ENCODE results near the gene ATP23.

GRCh38 chr12:57934819-57935218, 6.5 kb upstream of the ATP23 start:
- TF ChIP-seq CTCF (IDR thresholded peaks at IDR 0.05) (no peak), POLR2A (IDR thresholded peaks at IDR 0.05) (no peak)
